NB4 (cell line): ENCODE results near the gene CDCA5.

Experiments
- CTCF ChIP-seq: IDR thresholded peaks from one replicate; pipeline ENCODE4 v1.5.1; 2012; ENCODE audit warnings: low read depth, low read length
- MAX ChIP-seq: IDR thresholded peaks from 2 replicates; pipeline ENCODE4 v1.6.1; 2011; ENCODE audit warnings: low read depth, low read length
- MYC ChIP-seq: IDR thresholded peaks from 2 replicates; pipeline ENCODE4 v1.6.1; 2011; ENCODE audit warnings: low read depth, low read length
- POLR2A ChIP-seq: IDR thresholded peaks from 2 replicates; pipeline ENCODE4 v1.6.1; 2011; ENCODE audit warnings: mild to moderate bottlenecking; ENCODE audit not compliant: insufficient read length; ENCODE audit errors: extremely low read depth

GRCh38 chr11:65110354-65110861 is 26.6 kb upstream of the CDCA5 start:
- TF ChIP-seq CTCF = peak; percentile 91
- peak; percentile 10 for TF ChIP-seq POLR2A
- TF ChIP-seq MAX = peak; percentile 65
- TF ChIP-seq MYC = 0 out of 2 replicates have a peak, but pooled peaks have one; percentile 34
